ENCODE results near the gene TRPV6.

Gene TRPV6

GRCh38 chr7:142883571-142884285 lies 1.8 kb downstream of the TRPV6 start:
- DNase-seq (ENCODE audit: low spot score) = no peak

DNA sequence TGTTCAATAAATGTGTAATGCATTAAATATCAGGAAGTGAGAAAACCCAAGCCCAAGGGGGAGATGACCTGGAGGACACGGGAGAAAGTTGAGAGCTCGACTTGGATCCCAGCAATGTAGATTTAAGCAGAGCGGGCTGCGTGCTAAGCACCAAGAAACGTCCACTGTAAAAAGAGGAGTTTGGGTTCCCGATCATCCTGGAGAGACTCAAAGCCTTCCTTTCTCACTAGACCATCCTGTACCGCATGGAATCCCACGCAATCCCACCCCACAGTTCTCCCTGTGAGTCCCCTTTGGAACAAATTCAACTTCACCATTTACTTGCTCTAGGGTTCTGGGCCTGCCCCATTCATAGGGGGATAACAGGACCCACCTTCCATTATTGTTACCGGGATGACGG lies 2.4 kb downstream of the TRPV6 start:
- no peak for DNase-seq (ENCODE audit: low spot score)

DNA sequence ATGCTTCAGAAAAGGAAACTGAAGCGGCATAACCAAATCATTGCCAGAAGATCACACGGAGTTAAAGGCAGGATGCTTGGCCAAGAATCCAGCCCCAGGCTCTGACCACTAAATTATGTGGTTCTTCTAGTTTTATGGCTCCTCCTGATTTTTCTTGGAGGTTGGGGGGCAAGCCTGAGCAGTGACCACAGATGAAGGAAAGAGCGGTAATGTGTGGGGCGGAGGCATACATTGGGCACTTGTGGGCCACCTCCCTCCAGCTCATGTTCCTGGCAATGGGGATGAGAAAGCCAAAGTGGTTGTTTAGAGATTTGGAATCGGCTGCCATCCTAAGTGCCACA lies 3.2 kb downstream of the TRPV6 start:
- no peak for DNase-seq (ENCODE audit: low spot score)

DNA sequence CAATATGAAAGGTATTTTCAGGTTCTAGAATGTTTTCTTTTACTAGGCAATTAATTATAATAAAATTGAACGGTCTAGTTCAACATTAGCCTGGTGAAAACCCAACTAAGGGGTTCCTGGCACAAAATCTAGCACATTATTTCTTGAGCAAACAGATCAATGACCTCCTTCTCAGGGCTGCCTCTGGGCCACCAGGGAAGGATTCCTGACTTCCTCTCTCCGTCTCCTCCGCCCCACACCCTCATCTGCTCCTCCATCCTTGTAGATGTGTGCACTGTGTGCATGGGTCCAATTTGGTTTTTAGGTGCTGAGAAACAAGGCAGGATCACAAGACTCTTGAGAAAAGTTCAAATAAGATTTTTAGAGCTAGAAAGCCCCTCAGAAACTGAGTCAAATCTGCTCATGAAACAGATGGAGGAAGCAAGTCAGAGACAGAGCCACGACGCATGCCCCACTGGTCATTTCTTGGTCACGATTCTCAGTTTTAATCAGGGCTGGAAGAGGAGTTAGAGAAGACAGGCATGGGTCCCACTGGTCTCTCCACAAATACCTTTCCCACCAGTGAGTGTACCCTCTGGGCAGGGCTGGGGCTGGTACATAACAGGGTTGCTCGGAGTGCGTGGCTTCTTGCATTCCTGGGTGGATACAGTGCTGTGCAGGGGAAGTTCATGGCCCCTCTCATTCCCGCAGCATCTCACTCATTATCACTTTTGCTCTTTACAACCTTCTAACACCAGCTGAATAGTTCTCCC lies 3.8 kb downstream of the TRPV6 start:
- DNase-seq (ENCODE audit: low spot score) = no peak

GRCh38 chr7:142880876-142881505 lies 4.6 kb downstream of the TRPV6 start:
- peak; percentile 60 for DNase-seq (ENCODE audit: low spot score)

GRCh38 chr7:142879060-142879459 lies 6.5 kb downstream of the TRPV6 start:
- DNase-seq (ENCODE audit: low spot score) = no peak

DNA sequence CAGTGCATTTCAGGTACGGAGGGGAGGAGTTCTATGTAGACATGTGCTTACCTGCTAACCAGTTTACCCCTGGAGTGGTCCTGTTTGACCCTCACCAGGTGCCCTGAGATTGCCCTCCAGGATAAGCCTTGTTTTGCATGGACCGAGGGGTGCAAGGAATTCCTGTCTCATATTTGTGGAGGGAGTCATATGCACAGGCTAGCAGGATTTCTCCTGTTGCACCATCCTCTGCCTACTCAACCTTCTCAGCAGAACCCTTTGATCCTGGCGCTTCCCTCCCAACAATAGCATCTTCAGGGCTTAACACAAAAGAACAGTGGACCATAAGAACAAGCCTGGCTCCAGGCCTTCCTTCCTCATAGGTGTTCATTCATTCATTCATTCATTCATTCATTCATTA lies 7.2 kb downstream of the TRPV6 start:
- no peak for DNase-seq (ENCODE audit: low spot score)

- DNase-seq (ENCODE audit: low spot score) = no peak
These were observed 8.3 kb downstream of the TRPV6 start for GRCh38 chr7:142876991-142877910.

- no peak for DNase-seq (ENCODE audit: low spot score)
These were observed 9.1 kb downstream of the TRPV6 start for GRCh38 chr7:142876236-142876960.

DNA sequence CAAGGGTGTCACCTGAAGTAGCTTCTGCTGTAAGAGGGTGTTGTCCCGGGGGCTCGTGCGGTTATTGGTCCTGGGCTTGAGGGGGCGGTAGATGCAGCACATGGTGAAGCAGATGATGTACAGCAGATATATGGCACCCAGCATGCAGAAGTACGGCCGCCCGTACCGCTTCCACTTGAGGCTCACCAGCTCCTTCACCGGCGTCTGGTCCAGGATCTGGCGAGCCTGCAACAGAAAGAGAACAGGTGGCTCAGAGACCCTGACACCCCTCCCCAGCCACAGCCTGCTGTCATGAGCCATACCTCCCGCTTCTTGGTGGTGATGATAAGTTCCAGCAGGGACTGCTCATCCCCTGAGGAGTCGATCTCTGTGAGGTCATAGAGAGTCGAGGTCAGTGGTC lies 10.1 kb downstream of the TRPV6 start:
- DNase-seq (ENCODE audit: low spot score) = no peak

DNA sequence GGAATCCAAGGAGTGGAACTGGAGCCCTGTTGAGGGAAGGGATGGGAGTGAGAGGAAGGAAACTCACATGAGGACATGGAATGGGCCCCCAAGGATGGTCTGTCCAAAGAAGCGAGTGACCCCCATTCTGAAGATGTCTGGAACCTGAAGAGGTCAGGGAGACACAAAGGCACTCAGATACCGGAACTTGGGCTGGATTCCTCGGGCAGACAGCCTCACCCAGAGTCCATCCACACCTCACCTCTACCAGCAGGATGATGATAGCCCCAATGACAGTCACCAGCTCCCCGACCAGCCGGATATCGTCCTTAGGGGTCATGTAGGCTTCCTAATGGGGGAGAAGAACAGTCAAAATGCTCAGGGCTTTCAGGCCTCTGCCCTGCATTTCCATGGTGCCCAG lies 10.7 kb downstream of the TRPV6 start:
- DNase-seq (ENCODE audit: low spot score) = no peak

GRCh38 chr7:142874409-142874808 lies 11.1 kb downstream of the TRPV6 start:
- DNase-seq (ENCODE audit: low spot score) = no peak

DNA sequence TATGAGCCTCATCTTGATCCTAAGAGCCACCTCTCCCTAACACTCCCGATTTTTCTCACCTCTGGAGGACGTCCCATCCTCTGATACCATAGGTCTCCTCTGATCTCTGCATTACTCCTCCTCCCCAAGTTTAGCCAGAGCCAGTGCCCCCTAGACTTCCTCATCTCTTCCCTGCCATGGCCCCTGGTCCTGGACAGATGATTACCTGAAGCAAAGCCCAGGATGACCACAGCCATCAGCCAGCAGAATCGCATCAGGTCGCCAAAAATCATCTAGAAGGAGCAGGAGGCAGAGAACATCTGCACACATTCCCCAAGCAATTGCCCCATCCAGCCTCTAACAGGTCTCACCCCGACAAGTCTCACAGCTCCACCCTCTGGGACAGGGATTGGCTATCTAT lies 11.7 kb downstream of the TRPV6 start:
- DNase-seq (ENCODE audit: low spot score) = no peak

DNA sequence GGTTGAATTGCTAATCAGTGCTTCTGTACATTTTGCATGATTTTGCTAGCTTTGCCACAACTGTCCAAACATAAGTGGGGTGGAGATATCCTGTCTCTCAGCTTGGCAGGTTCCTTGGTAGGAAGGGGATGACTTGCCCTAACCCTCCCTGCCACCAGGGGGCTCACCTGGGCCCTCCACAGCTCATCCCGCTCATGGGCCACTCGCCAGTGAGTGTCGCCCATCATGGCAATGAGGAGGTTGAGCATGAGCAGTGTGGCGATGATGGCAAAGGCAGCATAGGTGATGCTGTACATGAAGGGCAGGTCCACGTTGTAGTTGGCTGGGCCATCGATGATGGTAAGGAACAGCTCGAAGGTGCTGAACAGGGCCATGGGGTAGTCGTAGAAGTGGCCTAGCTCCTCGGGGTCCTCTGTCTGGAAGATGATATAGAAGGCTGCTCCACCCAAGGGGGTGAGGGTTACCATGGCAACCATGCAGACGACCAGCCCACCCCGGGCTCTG lies 12.2 kb downstream of the TRPV6 start:
- DNase-seq (ENCODE audit: low spot score) = peak; percentile 36

- DNase-seq (ENCODE audit: low spot score) = no peak
These were observed 13.4 kb downstream of the TRPV6 start for GRCh38 chr7:142872106-142872675.

GRCh38 chr7:142871260-142872105 lies 14.1 kb downstream of the TRPV6 start:
- no peak for DNase-seq (ENCODE audit: low spot score)

DNA sequence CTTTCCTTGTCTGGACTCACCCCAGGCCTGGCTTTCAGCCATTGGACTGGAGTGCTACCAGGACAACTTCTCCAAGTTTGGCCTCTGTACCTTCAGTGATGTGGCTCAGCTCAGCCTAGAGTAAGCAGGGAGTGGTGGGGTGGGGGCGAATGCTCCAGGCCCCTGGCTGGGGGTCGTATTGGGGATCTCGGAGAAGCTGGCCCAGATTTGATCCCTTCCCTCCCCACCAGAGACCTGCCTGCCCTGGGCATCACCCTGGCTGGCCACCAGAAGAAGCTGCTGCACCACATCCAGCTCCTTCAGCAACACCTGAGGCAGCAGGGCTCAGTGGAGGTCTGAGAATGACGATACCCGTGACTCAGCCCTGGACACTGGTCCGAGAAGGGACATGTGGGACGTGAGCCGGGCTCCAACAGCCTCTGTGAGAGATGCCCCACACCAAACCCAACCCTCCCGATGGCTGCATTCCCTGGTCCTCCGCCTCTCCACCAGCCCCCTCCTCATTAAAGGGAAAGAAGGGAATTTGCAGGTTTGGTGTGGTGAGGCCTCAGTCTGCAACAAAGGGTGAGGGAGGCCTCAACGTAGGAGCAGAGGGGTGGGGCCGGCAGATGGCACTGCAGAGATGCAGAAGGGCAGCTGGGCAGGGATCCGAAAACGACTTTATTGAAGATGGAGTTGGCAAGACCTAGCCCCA lies 14.8 kb downstream of the TRPV6 start:
- DNase-seq (ENCODE audit: low spot score) = no peak

GRCh38 chr7:142870147-142870559 lies 15.4 kb downstream of the TRPV6 start:
- DNase-seq (ENCODE audit: low spot score) = no peak

- no peak for DNase-seq (ENCODE audit: low spot score)
These were observed 16.1 kb downstream of the TRPV6 start for GRCh38 chr7:142869434-142869833.

Measured in activated CD4-positive, alpha-beta T cell treated with anti-CD3 and anti-CD28 coated beads, Interleukin-2, Interleukin-4, amounts not matched to agents 100 ng/mL and 50 ng/mL, durations not matched to agents 16 hours and 8 hours (primary cell).